A549 (cell line): Measurements from ENCODE around the gene ABCF3. TPM values are rescaled to one million over a fixed set of nuclear protein-coding genes. Genes with fewer than 3 reads are reported as not detected.

Experiments
- ATAC-seq, 2 experiments: fragments of 200-7000 bp in 1 of 2; fragments of >200 bp in 1 of 2; cut with Nextera tagmentation in 1 of 2; cut with Tn5 transposase in 1 of 2; 3 replicates each; pipeline versions ENCODE4 v1.8.0 to v1.9.1; 2018 to 2020; ENCODE audit warnings: mild to moderate bottlenecking in 1 of 2, moderate library complexity in 1 of 2
- CTCF ChIA-PET: fragments of 300-600 bp; sonication (Branson Sonifier 250); formaldehyde crosslinking; extraction: SDS; loops from one replicate; lab custom pipeline; 2021; ENCODE audit warnings: antibody characterized with exemption, inconsistent platforms; lab: Yijun Ruan, JAX
- POLR2A ChIA-PET: fragments of 350-600 bp; formaldehyde crosslinking; extraction: SDS; loops from one replicate; lab custom pipeline; 2021; ENCODE audit warnings: antibody characterized with exemption, inconsistent platforms; lab: Yijun Ruan, JAX
- DNase-seq, 2 experiments: peaks; one replicate each; pipeline versions ENCODE4 v3.0.0 to v3.0.0-alpha.2; 2011 to 2016; ENCODE audit warnings: low read depth in 1 of 2, low spot score in 1 of 2
- FAIRE-seq: peaks from 2 replicates; lab custom pipeline; 2011; peaks lifted over from hg19 to GRCh38; lab: Jason Lieb, UNC
- H3K27ac ChIP-seq, 2 experiments: fragments of >200 bp; sonication (Bioruptor Twin); formaldehyde crosslinking; 3 replicates each; pipeline ENCODE4 v1.5.1; 2016 to 2017
- H3K4me1 ChIP-seq: fragments of >200 bp; sonication (Bioruptor Twin); formaldehyde crosslinking; 3 replicates; pipeline ENCODE4 v1.6.1; 2016
- H3K4me2 ChIP-seq: fragments of >200 bp; sonication (Bioruptor Twin); formaldehyde crosslinking; 3 replicates; pipeline ENCODE4 v1.6.1; 2016
- H3K4me3 ChIP-seq: fragments of >200 bp; sonication (Bioruptor Twin); formaldehyde crosslinking; 3 replicates; pipeline ENCODE4 v1.5.1; 2016
- H3K9me3 ChIP-seq: fragments of >200 bp; sonication (Bioruptor Twin); formaldehyde crosslinking; 3 replicates; pipeline ENCODE4 v1.6.1; 2016
- ATOH8 ChIP-seq: fragments of 250-450 bp; sonication (Bioruptor Pico); IDR thresholded peaks from 2 replicates; pipeline ENCODE4 v1.5.0; 2020; ENCODE audit warnings: low read depth, mild to moderate bottlenecking, moderate library complexity
- BCL3 ChIP-seq: fragments of >200 bp; sonication (Bioruptor Twin); formaldehyde crosslinking; IDR thresholded peaks from 3 replicates; pipeline ENCODE4 v1.6.1; 2016
- CTCF ChIP-seq: fragments of >200 bp; sonication (Bioruptor Twin); formaldehyde crosslinking; IDR thresholded peaks from 3 replicates; pipeline ENCODE4 v1.5.1; 2016
- EHMT2 ChIP-seq: fragments of 200-600 bp; sonication (generic); IDR thresholded peaks from 2 replicates; pipeline ENCODE4 v1.6.1; 2016; ENCODE audit warnings: antibody characterized with exemption, low read depth, mild to moderate bottlenecking, moderate library complexity
- ESRRA ChIP-seq: fragments of 150-350 bp; IDR thresholded peaks from 2 replicates; pipeline ENCODE4 v1.6.1; 2014; ENCODE audit warnings: mild to moderate bottlenecking, low read length, borderline replicate concordance
- FOSL2 ChIP-seq, 2 experiments: fragments of 450-650 bp in 1 of 2; fragments of >200 bp in 1 of 2; sonication (Bioruptor Twin) in 1 of 2; formaldehyde crosslinking; IDR thresholded peaks; 2 replicates each; pipeline versions ENCODE4 v1.5.0 to v1.6.1; 2016 to 2020; ENCODE audit warnings: mild to moderate bottlenecking in 1 of 2, moderate library complexity in 1 of 2
- FOXS1 ChIP-seq: fragments of 250-450 bp; sonication (Bioruptor Pico); IDR thresholded peaks from 2 replicates; pipeline ENCODE4 v1.5.0; 2020; ENCODE audit warnings: mild to moderate bottlenecking, moderate library complexity
- HMGXB4 ChIP-seq: fragments of 250-450 bp; sonication (Bioruptor Pico); IDR thresholded peaks from 2 replicates; pipeline ENCODE4 v1.5.0; 2021; ENCODE audit warnings: mild to moderate bottlenecking, moderate library complexity, borderline replicate concordance
- HOXA7 ChIP-seq: fragments of 250-450 bp; sonication (Bioruptor Pico); IDR thresholded peaks from 2 replicates; pipeline ENCODE4 v1.5.0; 2020; ENCODE audit warnings: mild to moderate bottlenecking, moderate library complexity
- HOXB13 ChIP-seq: fragments of 250-450 bp; sonication (Bioruptor Pico); IDR thresholded peaks from 2 replicates; pipeline ENCODE4 v1.5.0; 2020; ENCODE audit warnings: low read depth, mild to moderate bottlenecking, moderate library complexity
- MAX ChIP-seq: IDR thresholded peaks from 2 replicates; pipeline ENCODE4 v1.6.1; 2012
- MAZ ChIP-seq: fragments of 150-350 bp; IDR thresholded peaks from 2 replicates; pipeline ENCODE4 v1.6.1; 2014; ENCODE audit warnings: antibody characterized with exemption, low read depth, low read length, borderline replicate concordance
- MYC ChIP-seq: IDR thresholded peaks from 2 replicates; pipeline ENCODE4 v1.6.1; 2012; ENCODE audit warnings: mild to moderate bottlenecking, inconsistent platforms, low read length, improper control_type of control experiment, borderline replicate concordance
- NFE2L2 ChIP-seq: fragments of 150-350 bp; conservative IDR thresholded peaks from 2 replicates; pipeline ENCODE4 v1.6.1; 2014; ENCODE audit warnings: low read length
- NPAS2 ChIP-seq: fragments of 250-450 bp; sonication (Bioruptor Pico); IDR thresholded peaks from 2 replicates; pipeline ENCODE4 v1.8.0; 2022; ENCODE audit warnings: mild to moderate bottlenecking, moderate library complexity, borderline replicate concordance
- PHF8 ChIP-seq: fragments of 200-600 bp; sonication (generic); IDR thresholded peaks from 2 replicates; pipeline ENCODE4 v1.6.1; 2016; ENCODE audit warnings: low read depth, mild to moderate bottlenecking, antibody characterized with exemption, moderate library complexity, borderline replicate concordance
- RAD21 ChIP-seq, 2 experiments: fragments of >200 bp in 1 of 2; sonication (Bioruptor Twin) in 1 of 2; formaldehyde crosslinking in 1 of 2; IDR thresholded peaks in 1 of 2; conservative IDR thresholded peaks in 1 of 2; 2 replicates in 1 of 2; 3 replicates in 1 of 2; pipeline ENCODE4 v1.6.1; 2012 to 2018; ENCODE audit warnings: inconsistent platforms in 1 of 2
- RCOR1 ChIP-seq: fragments of 150-350 bp; IDR thresholded peaks from 2 replicates; pipeline ENCODE4 v1.6.1; 2014; ENCODE audit warnings: antibody characterized with exemption, low read length, low read depth
- RNF2 ChIP-seq: fragments of 200-600 bp; sonication (generic); IDR thresholded peaks from 2 replicates; pipeline ENCODE4 v1.6.1; 2016; ENCODE audit warnings: low read depth, mild to moderate bottlenecking, antibody characterized with exemption, moderate library complexity, borderline replicate concordance
- SMC3 ChIP-seq: fragments of >200 bp; sonication (Bioruptor Twin); formaldehyde crosslinking; IDR thresholded peaks from 3 replicates; pipeline ENCODE4 v1.6.1; 2018; ENCODE audit warnings: inconsistent platforms
- ZFP36 ChIP-seq: fragments of 450-650 bp; IDR thresholded peaks from 2 replicates; pipeline ENCODE4 v1.6.1; 2014; ENCODE audit warnings: borderline replicate concordance; ENCODE audit not compliant: partially characterized antibody
- ZNF302 ChIP-seq: fragments of 250-450 bp; sonication (Bioruptor Pico); IDR thresholded peaks from 2 replicates; pipeline ENCODE4 v1.9.0; 2021; ENCODE audit warnings: inconsistent platforms, mild to moderate bottlenecking, moderate library complexity
- ZSCAN20 ChIP-seq: fragments of 250-450 bp; sonication (Bioruptor Pico); IDR thresholded peaks from 2 replicates; pipeline ENCODE4 v1.8.0; 2022; ENCODE audit warnings: mild to moderate bottlenecking, moderate library complexity
- WGBS: methylation state at CpG from one replicate; pipeline ENCODE4 v1.1.6; 2017; ENCODE audit errors: missing lambda C conversion rate; 5-methylcytosine and 5-hydroxymethylcytosine counted together
- polyA plus RNA-seq, 4 experiments: library from polyadenylated mRNA; depleted of rRNA in 3 of 4; stranded (reverse); fragments of >200 nt; fragmentation: RNase III in 1 of 4; extraction: RNeasy Plus Mini Kit Qiagen cat#74134 plus additional on column Dnase treatment in 1 of 4; gene quantifications; 2 replicates in 3 of 4; 3 replicates in 1 of 4; pipeline ENCODE4 v1.2.3, GENCODE V29; 2011 to 2017

The ABCF3 gene
- polyA plus RNA-seq, 2 of the 4 experiments (the other 2 are of a cell fraction) = 35.3 to 46.6 TPM

- ATAC-seq = peak; percentile 50 to 71; a peak in 4 of 6 replicates
- Histone ChIP-seq H3K27ac (no peak overlapping the region), H3K4me2 (no peak overlapping the region), H3K4me3 (no peak overlapping the region), H3K9me3 (no peaks in the 10 kb centered on the region), H3K4me1 (no peaks in the 10 kb centered on the region)
- CTCF ChIA-PET = interaction anchor here (1.0 to 2.5 kb wide), 3 partner anchors 13 to 346 kb away, joined by 3 to 7 read pairs (median 5); no protein-coding TSS in a partner anchor
- no peak for FAIRE-seq
- TF ChIP-seq NFE2L2 = no peak
- TF ChIP-seq ZSCAN20 (CRISPR knock-in tag) = no peak
- TF ChIP-seq RAD21 (conservative IDR thresholded peaks at IDR 0.05 in 1 of 2, IDR thresholded peaks at IDR 0.05 in 1 of 2) = 0 out of 5 replicates have a peak, but pooled peaks have one; percentile 14 to 24
- TF ChIP-seq FOXS1 = no peak
- no peak for TF ChIP-seq ESRRA
- TF ChIP-seq CTCF = peak; percentile 9; the same call in 1 of the 3 replicates
- no peak for TF ChIP-seq HOXB13 (CRISPR knock-in tag)
- TF ChIP-seq PHF8 = no peak
- no peak for TF ChIP-seq FOSL2 (IDR thresholded peaks at IDR 0.05)
- no peak for TF ChIP-seq FOSL2 (CRISPR knock-in tag; IDR thresholded peaks at IDR 0.05)
- WGBS = 89% methylated on average over 20 of the region's 46 CpGs
- POLR2A ChIA-PET = no interaction called here
- peak in 1 of 2 experiments; percentile 25 for DNase-seq
Observed at GRCh38 chr3:184241447-184242296, 55.7 kb downstream of the ABCF3 start.

GRCh38 chr3:184242297-184242685, 56.3 kb downstream of the ABCF3 start:
- no peak for FAIRE-seq
- POLR2A ChIA-PET = no interaction called here
- 88% methylated on average over 4 of the region's 5 CpGs for WGBS

More at GRCh38 chr3:184242297-184242685, 56.3 kb downstream of the ABCF3 start:
- H3K27ac ChIP-seq = no peak overlapping the region
- no peak overlapping the region for H3K4me3 ChIP-seq
- ATAC-seq (no peak), DNase-seq (no peak)
- no peaks in the 10 kb centered on the region for H3K9me3 ChIP-seq
- no peak overlapping the region for H3K4me2 ChIP-seq
- CTCF ChIA-PET = interaction anchor here (1.0 kb wide), 1 partner anchor 14 kb away, joined by 5 read pairs; no protein-coding TSS in a partner anchor
- no peaks in the 10 kb centered on the region; the same call in 2 of the 3 replicates for H3K4me1 ChIP-seq
- no peak for TF ChIP-seq MAX
- TF ChIP-seq MAZ = no peak
- TF ChIP-seq ZNF302 (CRISPR knock-in tag) = no peak
- TF ChIP-seq SMC3 = no peak
- TF ChIP-seq ATOH8 (CRISPR knock-in tag) = no peak
- no peak for TF ChIP-seq HOXB13 (CRISPR knock-in tag)
- no peak for TF ChIP-seq RAD21 (conservative IDR thresholded peaks at IDR 0.05 in 1 of 2, IDR thresholded peaks at IDR 0.05 in 1 of 2)
- no peak for TF ChIP-seq BCL3
- no peak for TF ChIP-seq HOXA7 (CRISPR knock-in tag)
- TF ChIP-seq HMGXB4 (CRISPR knock-in tag) = no peak
- no peak for TF ChIP-seq ZFP36
- TF ChIP-seq FOSL2 (IDR thresholded peaks at IDR 0.05) = no peak
- TF ChIP-seq FOSL2 (CRISPR knock-in tag; IDR thresholded peaks at IDR 0.05) = no peak
- no peak for TF ChIP-seq NPAS2 (CRISPR knock-in tag)
- no peak for TF ChIP-seq ZSCAN20 (CRISPR knock-in tag)
- no peak for TF ChIP-seq RCOR1
- TF ChIP-seq MYC = no peak
- TF ChIP-seq RNF2 = no peak
- TF ChIP-seq EHMT2 = no peak
